GM12875 (cell line): ENCODE measurements around the gene NCK2.

ENCODE experiments used
- H3K4me3 ChIP-seq: one replicate; pipeline ENCODE4 v1.5.1; 2011; ENCODE audit warnings: low read depth, low read length, control low read depth
- TF ChIP-seq, protein P1 (sequence below): IDR thresholded peaks from 2 replicates; pipeline ENCODE4 v1.5.1; 2011; ENCODE audit warnings: low read depth, mild to moderate bottlenecking, control low read depth, inconsistent platforms, low read length, moderate library complexity, borderline replicate concordance; ENCODE audit not compliant: insufficient read depth

NCK2 gene

DNA sequence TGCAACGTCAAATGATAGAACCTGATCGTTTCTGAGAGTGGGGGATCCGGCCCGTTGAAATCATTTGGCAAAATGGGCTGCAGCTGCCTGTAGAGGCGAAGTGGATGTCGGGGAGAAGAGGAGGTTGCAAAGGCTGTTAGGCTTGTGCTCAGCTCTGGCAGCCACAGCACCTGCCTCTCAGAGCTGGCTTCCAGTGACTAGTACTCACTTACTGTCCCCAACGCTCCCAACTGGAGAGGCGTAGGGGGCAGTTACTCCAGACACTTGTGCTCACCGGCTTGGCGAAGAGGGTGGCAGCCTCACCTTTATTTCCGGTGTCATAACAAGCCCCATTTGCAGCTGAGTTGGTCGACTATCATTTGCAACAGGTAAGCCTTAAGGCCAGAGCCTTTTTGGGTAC is 37.9 kb downstream of the NCK2 start:
- TF ChIP-seq, protein P1, sequence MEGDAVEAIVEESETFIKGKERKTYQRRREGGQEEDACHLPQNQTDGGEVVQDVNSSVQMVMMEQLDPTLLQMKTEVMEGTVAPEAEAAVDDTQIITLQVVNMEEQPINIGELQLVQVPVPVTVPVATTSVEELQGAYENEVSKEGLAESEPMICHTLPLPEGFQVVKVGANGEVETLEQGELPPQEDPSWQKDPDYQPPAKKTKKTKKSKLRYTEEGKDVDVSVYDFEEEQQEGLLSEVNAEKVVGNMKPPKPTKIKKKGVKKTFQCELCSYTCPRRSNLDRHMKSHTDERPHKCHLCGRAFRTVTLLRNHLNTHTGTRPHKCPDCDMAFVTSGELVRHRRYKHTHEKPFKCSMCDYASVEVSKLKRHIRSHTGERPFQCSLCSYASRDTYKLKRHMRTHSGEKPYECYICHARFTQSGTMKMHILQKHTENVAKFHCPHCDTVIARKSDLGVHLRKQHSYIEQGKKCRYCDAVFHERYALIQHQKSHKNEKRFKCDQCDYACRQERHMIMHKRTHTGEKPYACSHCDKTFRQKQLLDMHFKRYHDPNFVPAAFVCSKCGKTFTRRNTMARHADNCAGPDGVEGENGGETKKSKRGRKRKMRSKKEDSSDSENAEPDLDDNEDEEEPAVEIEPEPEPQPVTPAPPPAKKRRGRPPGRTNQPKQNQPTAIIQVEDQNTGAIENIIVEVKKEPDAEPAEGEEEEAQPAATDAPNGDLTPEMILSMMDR: no peak
- H3K4me3 ChIP-seq: no peak overlapping the region

GRCh38 chr2:105783151-105783738 is 38.5 kb downstream of the NCK2 start:
- H3K4me3 ChIP-seq: no peak overlapping the region
- TF ChIP-seq, protein P1: no peak

DNA sequence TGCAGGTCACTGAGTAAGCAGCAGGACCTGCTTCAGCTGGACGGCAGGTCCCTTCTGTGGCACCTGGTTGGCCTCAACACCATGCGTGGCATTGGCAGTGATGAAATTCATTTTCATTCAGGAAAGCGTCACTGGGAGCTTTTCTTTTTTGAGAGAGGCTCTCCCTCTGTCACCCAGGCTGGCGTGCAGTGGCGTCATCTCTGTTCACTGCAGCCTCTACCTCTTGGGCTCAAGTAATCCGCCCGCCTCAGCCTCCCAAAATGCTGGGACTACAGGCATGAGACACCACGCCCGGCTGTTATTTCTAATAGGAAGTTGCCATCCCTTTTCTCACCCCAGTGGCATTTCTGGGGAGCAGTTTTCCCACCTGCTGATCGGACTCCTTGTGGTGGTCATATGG is 39.3 kb downstream of the NCK2 start:
- no peak overlapping the region for H3K4me3 ChIP-seq

GRCh38 chr2:105784589-105784988 is 39.9 kb downstream of the NCK2 start:
- TF ChIP-seq, protein P1: no peak

More for the DNA sequence above, 39.3 kb downstream of the NCK2 start:
- TF ChIP-seq, protein P1: no peak

DNA sequence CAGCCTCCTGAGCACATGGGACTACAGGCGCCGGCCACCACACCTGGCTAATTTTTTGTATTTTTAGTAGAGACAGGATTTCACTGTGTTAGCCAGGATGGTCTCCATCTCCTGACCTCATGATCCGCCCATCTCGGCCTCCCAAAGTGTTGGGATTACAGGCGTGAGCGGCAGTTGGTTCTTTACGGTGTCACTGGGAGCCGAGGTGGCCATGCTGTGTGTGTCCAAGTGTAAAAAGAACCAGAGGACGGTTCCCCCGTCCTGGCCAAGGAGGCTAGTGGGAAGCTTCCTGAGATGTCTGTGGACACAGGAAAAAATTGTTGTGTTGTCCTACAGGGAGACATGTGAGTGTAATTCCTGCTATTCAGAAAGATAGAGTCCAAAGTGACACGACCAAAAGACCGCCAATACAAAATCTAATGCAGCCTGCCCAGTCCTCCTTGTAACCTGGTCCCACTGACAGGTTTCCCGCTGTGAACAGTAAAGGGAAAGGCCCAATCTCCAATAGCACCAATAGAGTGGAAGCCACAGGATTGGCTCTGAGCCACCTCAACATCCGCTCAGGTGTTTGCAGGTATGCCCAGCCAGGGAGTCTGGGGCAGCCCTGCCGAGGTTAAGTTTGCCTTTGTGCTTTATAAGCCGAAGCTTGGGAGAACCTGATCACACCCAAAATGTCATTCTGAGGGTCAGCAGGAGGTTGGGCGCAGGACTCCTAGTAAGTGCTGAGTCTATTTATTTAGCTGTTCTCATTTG is 40.6 kb downstream of the NCK2 start:
- H3K4me3 ChIP-seq: no peak overlapping the region
- TF ChIP-seq, protein P1: no peak

More at GRCh38 chr2:105784589-105784988, 39.9 kb downstream of the NCK2 start:
- H3K4me3 ChIP-seq: no peak overlapping the region

GRCh38 chr2:105786231-105787230 is 41.8 kb downstream of the NCK2 start:
- no peak overlapping the region for H3K4me3 ChIP-seq
- TF ChIP-seq, protein P1: no peak
